ENCODE results near the gene HS1BP3. TPM values are rescaled to one million over a fixed set of nuclear protein-coding genes. Genes with fewer than 3 reads are reported as not detected.

HS1BP3 gene
- total and polyA plus RNA-seq, 9 of the 15 experiments (the other 6 are each of a cell fraction or from before 2014, with no cell fraction given) = 0.41 to 8.3 (median 5.9) TPM

GRCh38 chr2:20692081-20692480 is 41.2 kb upstream of the HS1BP3 start:
- H3K4me3 ChIP-seq = no peak overlapping the region

GRCh38 chr2:20691076-20691734 is 40.3 kb upstream of the HS1BP3 start:
- in situ Hi-C loops (cut with MboI) = no loop called here
- Histone ChIP-seq H2AFZ (ENCODE audit: low read depth, low read length) (no peak overlapping the region), H3K4me2 (ENCODE audit: insufficient read depth, low read length) (no peak overlapping the region), H3K27ac (ENCODE audit: extremely low read depth, low read depth, low read length) (no peak overlapping the region), H3K4me1 (replicated peaks in 1 of 2; ENCODE audit: control insufficient read depth in 2 of 2, insufficient read depth in 2 of 2, low read length in 2 of 2) (peaks cover 0 to 6% of the 10 kb centered on the region in 2 experiments; a peak in 2 of 5 replicates), H3K9me3 (replicated peaks; ENCODE audit: control insufficient read depth, insufficient read depth, low read depth, low read length) (no peaks in the 10 kb centered on the region), H3K79me2 (ENCODE audit: control insufficient read depth, insufficient read depth, low read length) (no peaks in the 10 kb centered on the region), H3K9ac (ENCODE audit: insufficient read depth in 1 of 2, low read depth in 2 of 2, low read length in 2 of 2) (no peak overlapping the region), H3K9me1 (ENCODE audit: control insufficient read depth, insufficient read depth, low read length) (no peaks in the 10 kb centered on the region), H3K36me3 (ENCODE audit: control insufficient read depth, insufficient read depth, low read length) (peaks cover 40% of the 10 kb centered on the region; the same call in 2 of the 3 replicates), H4K20me1 (replicated peaks; ENCODE audit: control insufficient read depth, insufficient read depth, low read length) (no peaks in the 10 kb centered on the region), H3K27me3 (ENCODE audit: control insufficient read depth in 2 of 2, insufficient read depth in 2 of 2, low read length in 2 of 2) (no peaks in the 10 kb centered on the region), H3K4me3 (no peak overlapping the region)
- intact Hi-C loops (cut with micrococcal nuclease) = no loop called here
- FAIRE-seq (no peak), DNase-seq (ENCODE audit: extremely low read depth in 1 of 4, low spot score in 3 of 4) (no peak), ATAC-seq (no peak)
- TF ChIP-seq CREBBP (IDR thresholded peaks at IDR 0.05; ENCODE audit: low read depth, low read length) = no peak
- TF ChIP-seq ZBTB12 (CRISPR knock-in tag; IDR thresholded peaks at IDR 0.05) = no peak
- TF ChIP-seq BRF1 (IDR thresholded peaks at IDR 0.05; ENCODE audit: borderline replicate concordance, extremely low read depth, insufficient read length) = no peak
- TF ChIP-seq SREBF1 (IDR thresholded peaks at IDR 0.05; ENCODE audit: borderline replicate concordance, low read depth, low read length) = no peak
- TF ChIP-seq ZNF133 (CRISPR knock-in tag; IDR thresholded peaks at IDR 0.05) = no peak
- TF ChIP-seq GABPA (tag; conservative IDR thresholded peaks at IDR 0.05; ENCODE audit: low read depth) = no peak
- no peak for TF ChIP-seq ZNF589 (CRISPR knock-in tag; IDR thresholded peaks at IDR 0.05; ENCODE audit: low read depth)
- TF ChIP-seq POLR2B (IDR thresholded peaks at IDR 0.05; ENCODE audit: low read depth, partially characterized antibody) = no peak
- no TSS peak for BruUV-seq (replicated peaks)
- WGBS (ENCODE audit: insufficient coverage, low coverage, missing lambda C conversion rate) = 83% methylated on average over 6 of the region's 6 CpGs
- CTCF ChIA-PET (ENCODE audit: low intra/inter-chr PET ratio) = no interaction called here
- POLR2A ChIA-PET = no interaction called here

More at GRCh38 chr2:20692081-20692480, 41.2 kb upstream of the HS1BP3 start:
- no peak for DNase-seq (ENCODE audit: extremely low read depth in 1 of 4, low spot score in 3 of 4)
- H3K27me3 ChIP-seq (ENCODE audit: control insufficient read depth in 2 of 2, insufficient read depth in 2 of 2, low read length in 2 of 2) = no peaks in the 10 kb centered on the region
- no peak for ATAC-seq
- FAIRE-seq = no peak
- 95% methylated on average over 2 of the region's 2 CpGs for WGBS (ENCODE audit: insufficient coverage, low coverage, missing lambda C conversion rate)
- H3K9me3 ChIP-seq (replicated peaks; ENCODE audit: control insufficient read depth, insufficient read depth, low read depth, low read length) = no peaks in the 10 kb centered on the region
- no peak for TF ChIP-seq MIER1 (IDR thresholded peaks at IDR 0.05; ENCODE audit: low read depth)
- no peak for TF ChIP-seq ZZZ3 (IDR thresholded peaks at IDR 0.05)
- no peak for TF ChIP-seq PHB (CRISPR knock-in tag; IDR thresholded peaks at IDR 0.05)
- no peak overlapping the region for H3K27ac ChIP-seq (ENCODE audit: extremely low read depth, low read depth, low read length)
- BruUV-seq (replicated peaks) = no TSS peak
- H4K20me1 ChIP-seq (replicated peaks; ENCODE audit: control insufficient read depth, insufficient read depth, low read length) = no peaks in the 10 kb centered on the region
- ChIA-PET CTCF (ENCODE audit: low intra/inter-chr PET ratio) (no interaction called here), POLR2A (interaction anchor here (1.4 kb wide), 1 partner anchor 17 kb away, joined by 4 read pairs; no protein-coding TSS in a partner anchor)
- in situ Hi-C loops (cut with MboI) = no loop called here
- H3K4me1 ChIP-seq (replicated peaks in 1 of 2; ENCODE audit: control insufficient read depth in 2 of 2, insufficient read depth in 2 of 2, low read length in 2 of 2) = peaks cover 0 to 6% of the 10 kb centered on the region in 2 experiments; a peak in 2 of 5 replicates
- no peaks in the 10 kb centered on the region for H3K79me2 ChIP-seq (ENCODE audit: control insufficient read depth, insufficient read depth, low read length)
- H3K9me1 ChIP-seq (ENCODE audit: control insufficient read depth, insufficient read depth, low read length) = no peaks in the 10 kb centered on the region
- H3K4me2 ChIP-seq (ENCODE audit: insufficient read depth, low read length) = no peak overlapping the region
- intact Hi-C loops (cut with micrococcal nuclease) = no loop called here
- no peak overlapping the region for H3K9ac ChIP-seq (ENCODE audit: insufficient read depth in 1 of 2, low read depth in 2 of 2, low read length in 2 of 2)
- H3K36me3 ChIP-seq (ENCODE audit: control insufficient read depth, insufficient read depth, low read length) = peaks cover 38% of the 10 kb centered on the region; the same call in 2 of the 3 replicates
- H2AFZ ChIP-seq (ENCODE audit: low read depth, low read length) = no peak overlapping the region
